Measurements from ENCODE around the gene LRCH3. TPM values are rescaled to one million over a fixed set of nuclear protein-coding genes. Genes with fewer than 3 reads are reported as not detected.
"Not testable (repeated sequence)": the region's sequence is repeated elsewhere in the genome, so short reads cannot be mapped to it uniquely, and the experiment has no call there.

Gene LRCH3
- total and polyA plus RNA-seq, 3 donors from 2014 or later = 43.4 to 173 (median 80.2) TPM

- intact Hi-C loops (cut with DNase I; ENCODE audit: low total_unique reads) = no loop called here
- no peak overlapping the region for H3K4me3 ChIP-seq
- TF ChIP-seq POLR2A (IDR thresholded peaks at IDR 0.05) (no peak), CTCF (IDR thresholded peaks at IDR 0.05) (peak in 1 of 3 experiments; percentile 10)
- no peaks in the 10 kb centered on the region for H3K4me1 ChIP-seq
- H3K27me3 ChIP-seq = no peaks in the 10 kb centered on the region
- no peaks in the 10 kb centered on the region for H3K36me3 ChIP-seq (ENCODE audit: low read depth, missing control alignments)
- no peak overlapping the region for H3K27ac ChIP-seq
- WGBS, 2 donors = 60 to 71% methylated on average over 7 of the region's 7 CpGs
- no peaks in the 10 kb centered on the region for H3K9me3 ChIP-seq
- DNase-seq = no peak
These were observed 135.4 kb downstream of the LRCH3 start for GRCh38 chr3:197926418-197926817.

- 91 to 93% methylated on average over 3 of the region's 3 CpGs for WGBS, 2 donors
- not testable (repeated sequence) for H3K36me3 ChIP-seq (ENCODE audit: low read depth, missing control alignments)
These were observed 136.5 kb downstream of the LRCH3 start for GRCh38 chr3:197927578-197927977.

GRCh38 chr3:197936819-197937384, 145.8 kb downstream of the LRCH3 start:
- no peak overlapping the region for H3K27ac ChIP-seq
- no peaks in the 10 kb centered on the region for H3K4me1 ChIP-seq
- no peaks in the 10 kb centered on the region for H3K27me3 ChIP-seq
- no peaks in the 10 kb centered on the region for H3K9me3 ChIP-seq
- WGBS, 2 donors = 91 to 93% methylated on average over 15 of the region's 15 CpGs
- DNase-seq = no peak
- H3K4me3 ChIP-seq = no peak overlapping the region
- intact Hi-C loops (cut with DNase I; ENCODE audit: low total_unique reads) = no loop called here
- H3K36me3 ChIP-seq (ENCODE audit: low read depth, missing control alignments) = no peaks in the 10 kb centered on the region
- no peak for TF ChIP-seq CTCF (IDR thresholded peaks at IDR 0.05)
- no peak for TF ChIP-seq POLR2A (IDR thresholded peaks at IDR 0.05)

More at GRCh38 chr3:197927578-197927977, 136.5 kb downstream of the LRCH3 start:
- DNase-seq; intact Hi-C loops (cut with DNase I; ENCODE audit: low total_unique reads); H3K27ac ChIP-seq; H3K27me3 ChIP-seq; H3K9me3 ChIP-seq; H3K4me3 ChIP-seq; H3K4me1 ChIP-seq: not testable (repeated sequence)

Small RNA genes lying within 50 kb of the gene (small RNA-seq; reads per million reads assigned to genes)
- gene RNU6-858P = 0 reads per million in 2 donors

Other genes starting within 250 kb of the LRCH3 start
- 10 to 100 TPM; 12.8 to 22.4 TPM for gene BDH1, start 235.3 kb upstream of the LRCH3 start, total RNA-seq
- gene BDH1, start 235.3 kb upstream of the LRCH3 start, polyA plus RNA-seq (ENCODE audit: insufficient read depth, low read depth, low replicate concordance) = 14.4 TPM
- gene RUBCN, start 54.4 kb upstream of the LRCH3 start, total RNA-seq = 100 to 1,000 TPM; 150 to 159 TPM
- 44.0 TPM for gene RUBCN, start 54.4 kb upstream of the LRCH3 start, polyA plus RNA-seq (ENCODE audit: insufficient read depth, low read depth, low replicate concordance)
- 10 to 100 TPM; 79.5 to 83.6 TPM for gene FYTTD1, start 41.4 kb upstream of the LRCH3 start, total RNA-seq
- gene FYTTD1, start 41.4 kb upstream of the LRCH3 start, polyA plus RNA-seq (ENCODE audit: insufficient read depth, low read depth, low replicate concordance) = 80.5 TPM
- 100 to 1,000 TPM; 264 to 446 TPM for gene RPL35A, start 158.9 kb downstream of the LRCH3 start, total RNA-seq
- 869 TPM for gene RPL35A, start 158.9 kb downstream of the LRCH3 start, polyA plus RNA-seq (ENCODE audit: insufficient read depth, low read depth, low replicate concordance)
- 10 to 100 TPM; 24.1 to 49.8 TPM for gene LMLN, start 169.0 kb downstream of the LRCH3 start, total RNA-seq
- 23.0 TPM for gene LMLN, start 169.0 kb downstream of the LRCH3 start, polyA plus RNA-seq (ENCODE audit: insufficient read depth, low read depth, low replicate concordance)

All from testis (tissue), 3 donors.